K562 (cell line): Measurements from ENCODE around the gene ZNF668. TPM values are rescaled to one million over a fixed set of nuclear protein-coding genes. Genes with fewer than 3 reads are reported as not detected.
A peak's percentile ranks its signal among the peaks of the same experiment; 100 is the strongest.

Experiments
- BRF1 ChIP-seq: IDR thresholded peaks from 3 replicates; pipeline ENCODE4 v1.6.1; 2011; ENCODE audit warnings: borderline replicate concordance, mild to moderate bottlenecking; ENCODE audit not compliant: insufficient read length; ENCODE audit errors: extremely low read depth
- E2F3 ChIP-seq: fragments of 250-450 bp; sonication (Bioruptor Pico); IDR thresholded peaks from 2 replicates; pipeline ENCODE4 v1.4.0; 2020; ENCODE audit warnings: mild to moderate bottlenecking
- FIP1L1 ChIP-seq: fragments of 200-400 bp; formaldehyde crosslinking; IDR thresholded peaks from 2 replicates; pipeline ENCODE4 v1.6.1; 2018; ENCODE audit warnings: mild to moderate bottlenecking, low read depth, low read length; ENCODE audit not compliant: poor library complexity, severe bottlenecking
- FOXK1 ChIP-seq: sonication (generic); formaldehyde crosslinking; IDR thresholded peaks from 2 replicates; pipeline ENCODE4 v1.8.0; 2022; ENCODE audit warnings: missing genetic modification reagents, mild to moderate bottlenecking, borderline replicate concordance
- GABPA ChIP-seq: fragments of 200-800 bp; sonication (Bioruptor generic); conservative IDR thresholded peaks from 2 replicates; pipeline ENCODE4 v1.6.1; 2016; ENCODE audit warnings: low read depth, missing genetic modification characterization, missing compliant biosample characterization
- GTF2A2 ChIP-seq: IDR thresholded peaks from 2 replicates; pipeline ENCODE4 v1.6.1; 2016; ENCODE audit warnings: mild to moderate bottlenecking, missing genetic modification characterization, missing compliant biosample characterization
- HNRNPH1 ChIP-seq: fragments of 200-400 bp; formaldehyde crosslinking; optimal IDR thresholded peaks from 2 replicates; pipeline ENCODE3; 2017; ENCODE audit warnings: low read depth, mild to moderate bottlenecking, low read length, moderate library complexity
- MCM2 ChIP-seq: fragments of 450-650 bp; IDR thresholded peaks from 2 replicates; pipeline ENCODE4 v1.6.1; 2017; ENCODE audit warnings: low read depth, mild to moderate bottlenecking
- NRF1 ChIP-seq, 2 experiments: fragments of 450-650 bp; IDR thresholded peaks in 1 of 2; conservative IDR thresholded peaks in 1 of 2; 2 replicates each; pipeline ENCODE4 v1.6.1; 2014; ENCODE audit warnings: mild to moderate bottlenecking in 2 of 2
- RBFOX2 ChIP-seq: fragments of 200-400 bp; formaldehyde crosslinking; IDR thresholded peaks from 2 replicates; pipeline ENCODE4 v1.6.1; 2017; ENCODE audit warnings: low read depth, mild to moderate bottlenecking, low read length, moderate library complexity
- RBM34 ChIP-seq: fragments of 200-400 bp; formaldehyde crosslinking; IDR thresholded peaks from 2 replicates; pipeline ENCODE4 v1.6.1; 2018; ENCODE audit warnings: low read length, borderline replicate concordance; ENCODE audit not compliant: insufficient read depth
- SAP30 ChIP-seq: fragments of 200-600 bp; sonication (generic); IDR thresholded peaks from 2 replicates; pipeline ENCODE4 v1.6.1; 2012; ENCODE audit warnings: borderline replicate concordance, low read depth, mild to moderate bottlenecking, moderate library complexity, low read length, control low read depth, inconsistent platforms; ENCODE audit not compliant: insufficient read depth, poor library complexity, severe bottlenecking
- SIN3B ChIP-seq: fragments of 450-650 bp; IDR thresholded peaks from 2 replicates; pipeline ENCODE4 v1.6.1; 2017; ENCODE audit warnings: low read depth, mild to moderate bottlenecking, moderate library complexity
- TRIM28 ChIP-seq: fragments of 450-650 bp; IDR thresholded peaks from 2 replicates; pipeline ENCODE4 v1.6.1; 2017
- ZBTB7A ChIP-seq: IDR thresholded peaks from 2 replicates; pipeline ENCODE4 v1.6.1; 2011; ENCODE audit warnings: low read depth, mild to moderate bottlenecking, low read length, moderate library complexity, borderline replicate concordance; ENCODE audit not compliant: control insufficient read depth
- ZBTB8A ChIP-seq: fragments of 450-650 bp; IDR thresholded peaks from 2 replicates; pipeline ENCODE4 v1.6.1; 2018; ENCODE audit warnings: mild to moderate bottlenecking, moderate library complexity; ENCODE audit not compliant: partially characterized antibody
- ZNF239 ChIP-seq: fragments of 250-450 bp; sonication (Bioruptor Pico); IDR thresholded peaks from 2 replicates; pipeline ENCODE4 v1.4.0; 2020; ENCODE audit warnings: mild to moderate bottlenecking
- ZNF589 ChIP-seq: fragments of 200-800 bp; sonication (Bioruptor generic); IDR thresholded peaks from 2 replicates; pipeline ENCODE4 v1.6.1; 2016; ENCODE audit warnings: low read depth, missing genetic modification characterization, missing compliant biosample characterization
- ZZZ3 ChIP-seq: fragments of 450-650 bp; IDR thresholded peaks from 2 replicates; pipeline ENCODE4 v1.6.1; 2016; ENCODE audit warnings: antibody characterized with exemption, mild to moderate bottlenecking, moderate library complexity
- polyA plus RNA-seq, 8 experiments: library from polyadenylated mRNA; depleted of rRNA in 4 of 8; stranded (reverse) in 5 of 8; unstranded in 3 of 8; fragments of >200 nt; fragmentation: Nextera tagmentation in 2 of 8; fragmentation: Illumina TruSeq in 1 of 8; extraction: Ambion mirVana in 2 of 8; extraction: Trizol in 1 of 8; gene quantifications; 2 replicates each; pipeline versions ENCODE4 v1.2.1 to v1.2.3, GENCODE V29; 2011 to 2014; ENCODE audit warnings: inconsistent platforms in 1 of 8, missing spikeins in 1 of 8
- total RNA-seq, 7 experiments: library from RNA; depleted of rRNA in 6 of 7; stranded (reverse); fragments of >200 nt in 6 of 7; fragmentation: Illumina TruSeq in 2 of 7; extraction: Trizol in 2 of 7; gene quantifications; 2 replicates each; pipeline versions ENCODE4 v1.2.1 to v1.2.3, GENCODE V29; 2011 to 2021; ENCODE audit warnings: low replicate concordance in 1 of 7
- TF ChIP-seq, protein P1 (sequence below): fragments of 450-650 bp; formaldehyde crosslinking; IDR thresholded peaks from 2 replicates; pipeline ENCODE4 v1.4.0; 2020; ENCODE audit warnings: mild to moderate bottlenecking, moderate library complexity
- TF ChIP-seq, protein P2 (sequence below), 2 experiments: fragments of 450-650 bp in 1 of 2; sonication (generic) in 1 of 2; formaldehyde crosslinking; conservative IDR thresholded peaks; 2 replicates each; pipeline versions ENCODE4 v1.4.0 to v1.8.1; 2020 to 2022; ENCODE audit warnings: mild to moderate bottlenecking in 1 of 2, missing genetic modification reagents in 1 of 2
- TF ChIP-seq, protein P3 (sequence below): sonication (generic); formaldehyde crosslinking; IDR thresholded peaks from 2 replicates; pipeline ENCODE4 v1.8.1; 2022; ENCODE audit warnings: missing genetic modification reagents
- TF ChIP-seq, protein P4 (sequence below): fragments of 450-650 bp; IDR thresholded peaks from 2 replicates; pipeline ENCODE4 v1.6.1; 2016; ENCODE audit warnings: missing biosample characterization, missing genetic modification characterization

Gene ZNF668
- total and polyA plus RNA-seq, 9 of the 15 experiments (the other 6 are each of a cell fraction or from before 2014, with no cell fraction given), result 0.04 to 15.3 (median 3.8) TPM; not detected in 1

DNA sequence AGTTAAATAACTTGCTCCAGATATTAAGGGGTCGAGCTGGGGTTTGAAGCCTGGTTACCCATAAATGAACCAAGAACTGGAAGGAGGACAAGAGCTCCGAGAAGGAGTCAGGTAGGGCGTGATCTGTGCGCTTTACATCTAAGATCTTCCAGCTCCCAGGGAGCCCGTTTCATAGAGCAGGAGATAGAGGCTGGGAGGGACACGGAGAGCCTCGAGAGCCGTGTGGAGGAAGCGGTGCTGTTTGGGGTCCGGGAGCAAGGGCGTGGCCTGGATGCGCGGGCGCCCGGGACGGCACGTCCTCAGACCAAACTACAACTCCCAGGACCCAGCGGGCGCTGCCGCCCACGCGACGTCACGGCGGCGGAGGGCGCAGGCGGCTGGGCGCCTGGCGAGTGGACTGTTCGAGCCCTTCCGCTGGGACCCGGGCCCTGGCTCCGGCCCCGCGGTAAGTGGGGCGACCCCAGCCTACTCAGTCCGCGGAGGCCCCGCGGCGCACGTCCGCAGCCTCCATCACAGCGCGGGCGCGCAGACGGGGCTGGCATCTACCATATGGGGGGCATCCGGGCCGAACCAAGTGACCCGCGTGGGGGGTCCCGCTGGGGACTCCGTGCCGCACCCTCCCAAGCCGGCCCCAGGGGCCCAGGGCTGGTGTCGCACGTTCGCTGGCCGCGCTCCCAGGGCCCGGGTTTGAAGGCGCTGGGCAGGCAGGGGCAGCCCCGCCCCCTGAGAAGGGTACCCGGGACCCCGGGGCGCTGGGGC lies 34.2 kb upstream of the ZNF668 start, which contains the start of gene BCKDK (continued):
- TF ChIP-seq, protein P1, sequence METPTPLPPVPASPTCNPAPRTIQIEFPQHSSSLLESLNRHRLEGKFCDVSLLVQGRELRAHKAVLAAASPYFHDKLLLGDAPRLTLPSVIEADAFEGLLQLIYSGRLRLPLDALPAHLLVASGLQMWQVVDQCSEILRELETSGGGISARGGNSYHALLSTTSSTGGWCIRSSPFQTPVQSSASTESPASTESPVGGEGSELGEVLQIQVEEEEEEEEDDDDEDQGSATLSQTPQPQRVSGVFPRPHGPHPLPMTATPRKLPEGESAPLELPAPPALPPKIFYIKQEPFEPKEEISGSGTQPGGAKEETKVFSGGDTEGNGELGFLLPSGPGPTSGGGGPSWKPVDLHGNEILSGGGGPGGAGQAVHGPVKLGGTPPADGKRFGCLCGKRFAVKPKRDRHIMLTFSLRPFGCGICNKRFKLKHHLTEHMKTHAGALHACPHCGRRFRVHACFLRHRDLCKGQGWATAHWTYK (CRISPR knock-in tag), result no peak
- TF ChIP-seq HNRNPH1 (no peak), E2F3 (CRISPR knock-in tag) (no peak), GTF2A2 (tag) (no peak), ZBTB8A (no peak), ZNF589 (CRISPR knock-in tag) (no peak), RBM34 (0 out of 2 replicates have a peak, but pooled peaks have one; percentile 59), NRF1 (conservative IDR thresholded peaks at IDR 0.05 in 1 of 2, IDR thresholded peaks at IDR 0.05 in 1 of 2) (peak; percentile 90 to 92), ZBTB7A (peak; percentile 41; the same call in 1 of the 2 replicates), FOXK1 (CRISPR knock-in tag) (no peak), TRIM28 (no peak), FIP1L1 (peak; percentile 78), ZNF239 (CRISPR knock-in tag) (no peak), RBFOX2 (peak; percentile 74), GABPA (tag) (peak; percentile 1; the same call in 1 of the 2 replicates), SIN3B (peak; percentile 32; the same call in 1 of the 2 replicates), BRF1 (no peak), MCM2 (no peak), SAP30 (no peak), ZZZ3 (no peak)
- TF ChIP-seq, protein P2, sequence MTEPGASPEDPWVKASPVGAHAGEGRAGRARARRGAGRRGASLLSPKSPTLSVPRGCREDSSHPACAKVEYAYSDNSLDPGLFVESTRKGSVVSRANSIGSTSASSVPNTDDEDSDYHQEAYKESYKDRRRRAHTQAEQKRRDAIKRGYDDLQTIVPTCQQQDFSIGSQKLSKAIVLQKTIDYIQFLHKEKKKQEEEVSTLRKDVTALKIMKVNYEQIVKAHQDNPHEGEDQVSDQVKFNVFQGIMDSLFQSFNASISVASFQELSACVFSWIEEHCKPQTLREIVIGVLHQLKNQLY (CRISPR knock-in tag; conservative IDR thresholded peaks at IDR 0.05), result no peak
- TF ChIP-seq, protein P3, sequence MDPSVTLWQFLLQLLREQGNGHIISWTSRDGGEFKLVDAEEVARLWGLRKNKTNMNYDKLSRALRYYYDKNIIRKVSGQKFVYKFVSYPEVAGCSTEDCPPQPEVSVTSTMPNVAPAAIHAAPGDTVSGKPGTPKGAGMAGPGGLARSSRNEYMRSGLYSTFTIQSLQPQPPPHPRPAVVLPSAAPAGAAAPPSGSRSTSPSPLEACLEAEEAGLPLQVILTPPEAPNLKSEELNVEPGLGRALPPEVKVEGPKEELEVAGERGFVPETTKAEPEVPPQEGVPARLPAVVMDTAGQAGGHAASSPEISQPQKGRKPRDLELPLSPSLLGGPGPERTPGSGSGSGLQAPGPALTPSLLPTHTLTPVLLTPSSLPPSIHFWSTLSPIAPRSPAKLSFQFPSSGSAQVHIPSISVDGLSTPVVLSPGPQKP (CRISPR knock-in tag), result no peak
- TF ChIP-seq, protein P4, sequence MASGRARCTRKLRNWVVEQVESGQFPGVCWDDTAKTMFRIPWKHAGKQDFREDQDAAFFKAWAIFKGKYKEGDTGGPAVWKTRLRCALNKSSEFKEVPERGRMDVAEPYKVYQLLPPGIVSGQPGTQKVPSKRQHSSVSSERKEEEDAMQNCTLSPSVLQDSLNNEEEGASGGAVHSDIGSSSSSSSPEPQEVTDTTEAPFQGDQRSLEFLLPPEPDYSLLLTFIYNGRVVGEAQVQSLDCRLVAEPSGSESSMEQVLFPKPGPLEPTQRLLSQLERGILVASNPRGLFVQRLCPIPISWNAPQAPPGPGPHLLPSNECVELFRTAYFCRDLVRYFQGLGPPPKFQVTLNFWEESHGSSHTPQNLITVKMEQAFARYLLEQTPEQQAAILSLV (tag), result no peak
